ENCODE results near the gene CRIP1.

The CRIP1 gene

GRCh38 chr14:105492031-105492970 lies 5.6 kb downstream of the CRIP1 start:
- no peak for DNase-seq (ENCODE audit: low read depth, low spot score)

GRCh38 chr14:105492971-105493871 lies 6.5 kb downstream of the CRIP1 start:
- DNase-seq (ENCODE audit: low read depth, low spot score): no peak

DNA sequence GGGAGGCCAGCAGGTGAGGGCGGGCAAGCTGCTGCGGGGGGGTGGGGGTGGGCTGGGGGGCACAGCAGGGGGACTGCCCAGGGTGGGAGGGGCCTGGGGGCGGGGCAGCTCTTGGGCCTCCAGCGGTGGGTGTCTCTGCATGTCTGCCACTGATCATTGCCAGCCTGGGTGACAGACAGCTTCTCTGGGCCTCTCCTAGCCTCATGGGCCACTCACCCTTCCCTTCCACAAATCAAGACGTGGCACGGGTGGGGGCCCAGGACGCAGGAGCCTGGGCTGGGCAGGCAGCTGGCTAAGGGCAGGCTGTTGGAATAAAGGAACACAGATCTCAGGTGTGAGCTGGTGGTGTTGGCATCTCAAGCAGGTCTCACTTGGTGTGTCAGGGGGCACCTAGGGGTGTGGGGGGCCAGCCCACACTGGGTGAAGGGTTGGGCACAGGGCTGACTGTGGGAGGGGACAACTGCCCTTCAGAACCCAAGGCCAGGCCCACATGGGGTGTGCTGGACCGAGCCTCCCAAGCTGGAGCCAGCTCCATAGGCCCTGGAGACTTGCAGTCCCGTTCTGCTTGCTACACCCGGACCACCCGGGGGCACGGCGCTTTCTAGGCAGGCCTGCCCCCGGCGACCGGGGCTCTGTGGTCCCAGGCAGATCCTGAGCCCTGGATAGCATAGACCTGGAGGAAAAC lies 7.4 kb downstream of the CRIP1 start:
- DNase-seq (ENCODE audit: low read depth, low spot score): no peak

- no peak for DNase-seq (ENCODE audit: low read depth, low spot score)
These were observed 7.9 kb downstream of the CRIP1 start for GRCh38 chr14:105494606-105494929.

GRCh38 chr14:105495101-105495989 lies 8.7 kb downstream of the CRIP1 start:
- DNase-seq (ENCODE audit: low read depth, low spot score): no peak

DNA sequence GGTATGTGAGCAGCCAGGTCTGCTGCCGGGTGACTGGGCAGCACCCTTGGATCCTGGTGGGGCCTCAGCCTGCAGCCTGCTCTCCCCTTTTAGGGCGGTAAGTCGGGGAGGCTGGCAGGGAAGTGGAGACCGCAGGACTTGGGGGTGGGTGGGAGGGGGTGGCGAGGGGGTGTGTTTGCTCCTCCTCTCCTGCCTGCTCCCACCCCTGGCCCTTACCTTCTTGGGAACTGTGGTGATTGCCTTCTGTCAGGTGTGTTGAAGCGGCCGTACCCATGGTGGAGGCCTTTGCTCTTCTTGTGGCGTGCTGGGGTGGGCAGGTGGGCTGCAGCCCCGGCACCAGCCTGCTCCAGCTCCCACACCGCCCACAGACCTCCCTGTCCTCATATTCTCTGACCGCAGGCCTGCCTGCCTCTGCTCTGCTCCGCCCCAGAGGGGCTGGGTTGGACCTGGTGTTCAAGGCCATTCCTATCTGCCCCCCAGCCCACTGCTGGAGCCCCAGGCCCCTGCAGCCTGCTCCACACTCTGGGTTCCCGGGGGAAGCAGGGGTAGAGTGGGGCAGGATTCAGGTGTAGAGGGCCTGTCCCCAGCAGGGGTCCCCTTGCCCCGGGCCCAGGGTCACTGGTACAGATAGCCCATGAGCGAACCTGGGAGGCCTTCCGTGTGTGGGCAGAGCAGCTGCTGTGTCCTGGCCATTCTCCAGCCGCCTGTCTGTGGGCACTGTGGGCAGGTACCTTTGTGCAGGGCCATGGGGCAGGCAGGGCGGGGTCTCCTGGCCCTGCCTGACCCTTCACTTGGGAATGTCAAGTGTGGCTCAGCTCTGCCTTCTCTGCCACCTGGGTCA lies 9.5 kb downstream of the CRIP1 start:
- no peak for DNase-seq (ENCODE audit: low read depth, low spot score)

DNA sequence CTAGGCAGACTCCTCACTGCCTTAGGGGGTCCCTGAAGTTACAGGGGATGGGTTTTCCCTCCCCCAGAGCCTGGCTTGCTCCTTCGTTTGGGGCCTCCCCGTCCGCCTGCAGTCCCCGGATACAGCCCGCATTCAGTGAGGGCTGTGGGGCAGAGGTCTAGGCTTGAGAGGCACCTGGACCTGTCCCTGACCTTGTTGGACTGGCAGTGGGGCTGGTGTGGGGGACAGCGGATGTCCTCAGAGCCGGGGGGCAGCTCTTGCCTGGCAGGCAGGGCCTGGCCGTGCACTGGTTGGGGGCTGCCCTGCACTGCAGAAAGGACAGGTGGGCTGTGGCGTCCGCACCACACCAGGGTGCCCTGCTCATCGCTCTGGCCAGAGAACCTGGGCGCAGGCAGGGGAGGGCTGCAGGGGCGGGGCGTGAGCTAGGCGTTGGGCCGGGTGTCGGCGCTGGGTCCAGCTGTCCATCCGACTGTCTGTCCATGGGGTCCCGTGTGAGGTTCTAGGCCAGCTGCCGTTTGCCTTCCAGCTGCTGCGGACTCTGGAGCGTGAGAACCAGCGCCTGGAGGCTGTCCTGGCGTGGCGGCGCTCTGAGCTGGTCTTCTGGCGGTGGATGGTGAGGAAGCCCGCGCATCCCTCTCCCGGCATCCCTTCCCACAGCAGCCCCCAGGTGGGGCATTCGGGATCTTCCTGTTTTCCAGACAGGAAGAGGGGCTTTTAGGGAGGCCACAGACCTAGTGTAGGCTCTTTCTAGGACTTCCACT lies 10.3 kb downstream of the CRIP1 start:
- DNase-seq (ENCODE audit: low read depth, low spot score): no peak

- DNase-seq (ENCODE audit: low read depth, low spot score): no peak
These were observed 11.2 kb downstream of the CRIP1 start for GRCh38 chr14:105497671-105498429.

- DNase-seq (ENCODE audit: low read depth, low spot score): no peak
These were observed 12.0 kb downstream of the CRIP1 start for GRCh38 chr14:105498430-105499255.

GRCh38 chr14:105499256-105500035 lies 12.8 kb downstream of the CRIP1 start:
- no peak for DNase-seq (ENCODE audit: low read depth, low spot score)

GRCh38 chr14:105500036-105500725 lies 13.5 kb downstream of the CRIP1 start:
- DNase-seq (ENCODE audit: low read depth, low spot score): no peak

GRCh38 chr14:105500726-105501101 lies 14.0 kb downstream of the CRIP1 start:
- DNase-seq (ENCODE audit: low read depth, low spot score): no peak

- no peak for DNase-seq (ENCODE audit: low read depth, low spot score)
These were observed 15.0 kb downstream of the CRIP1 start for GRCh38 chr14:105501504-105502291.

- no peak for DNase-seq (ENCODE audit: low read depth, low spot score)
These were observed 16.0 kb downstream of the CRIP1 start for GRCh38 chr14:105502446-105503295.

GRCh38 chr14:105503296-105503640 lies 16.6 kb downstream of the CRIP1 start:
- no peak for DNase-seq (ENCODE audit: low read depth, low spot score)
